ENCODE data around the gene PPP1R9B. TPM values are rescaled to one million over a fixed set of nuclear protein-coding genes. Genes with fewer than 3 reads are reported as not detected.

Gene PPP1R9B
- polyA plus RNA-seq, 1 donor (not counting 4 experiments of a cell fraction or from before 2014, with no cell fraction given): 16.1 TPM

DNA sequence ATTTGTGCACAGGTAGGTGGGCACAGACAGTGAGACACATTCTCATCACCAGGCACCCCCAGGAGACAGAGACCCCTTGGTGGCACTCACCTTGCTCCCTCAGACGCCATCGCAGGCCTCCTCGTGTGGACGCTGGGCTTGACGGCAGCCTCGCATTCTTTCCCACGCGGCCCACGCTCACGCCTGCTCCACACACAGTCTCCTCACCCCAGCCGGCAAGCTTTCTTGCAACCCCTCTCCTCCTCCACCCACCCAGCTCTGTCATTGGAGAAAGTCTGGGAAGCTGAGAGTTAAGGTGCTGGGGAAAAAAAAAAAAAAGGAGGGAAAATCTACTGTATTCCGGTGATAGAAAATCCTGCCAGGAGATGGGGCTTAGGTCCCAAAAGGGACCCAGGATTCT, 30.1 kb upstream of the PPP1R9B start:
- H3K4me1 ChIP-seq (ENCODE audit: control insufficient read depth, extremely low read depth, insufficient read depth, low read length): peaks cover 48% of the 10 kb centered on the region
- dilution Hi-C loops (cut with MboI; ENCODE audit: extremely low pct_ligation_motif_present, low sequenced_read_pairs): no loop called here

DNA sequence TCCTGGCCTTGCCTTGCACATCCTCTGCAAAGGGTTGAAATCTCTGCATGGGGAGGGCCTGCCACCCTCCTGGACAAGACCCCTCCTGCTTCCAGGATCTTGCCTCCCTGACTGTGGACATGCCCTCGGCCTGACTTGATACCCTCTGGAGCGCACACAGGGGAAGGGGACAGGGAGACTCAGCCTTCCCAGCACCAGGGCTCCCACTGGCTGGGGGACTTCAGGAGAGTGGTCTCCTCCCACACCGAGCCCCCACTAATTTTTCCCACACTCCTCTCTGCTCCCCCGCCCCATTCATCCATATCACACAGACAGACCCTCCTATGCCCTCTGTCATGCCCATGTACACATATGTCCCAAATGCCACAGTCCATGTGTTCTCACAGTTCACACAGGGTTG, 29.6 kb upstream of the PPP1R9B start:
- H3K27ac ChIP-seq (ENCODE audit: control insufficient read depth, insufficient read depth, low read length): no peak overlapping the region
- no peaks in the 10 kb centered on the region for H4K20me1 ChIP-seq (ENCODE audit: control insufficient read depth, extremely low read depth, insufficient read depth, low read length)

More for the DNA sequence above, 30.1 kb upstream of the PPP1R9B start:
- Histone ChIP-seq H3K36me3 (ENCODE audit: control insufficient read depth in 2 of 2, extremely low read depth in 1 of 2, insufficient read depth in 2 of 2, low read length in 2 of 2) (no peaks in the 10 kb centered on the region), H3K27ac (ENCODE audit: control insufficient read depth, insufficient read depth, low read length) (no peak overlapping the region), H3K9me1 (ENCODE audit: control insufficient read depth, extremely low read depth, insufficient read depth, low read length) (no peaks in the 10 kb centered on the region), H3K79me2 (ENCODE audit: control insufficient read depth, insufficient read depth, low read length) (no peaks in the 10 kb centered on the region), H3K9ac (ENCODE audit: control insufficient read depth, extremely low read depth, insufficient read depth, low read length) (no peak overlapping the region), H3K9me3 (ENCODE audit: control insufficient read depth, low read depth, low read length) (no peaks in the 10 kb centered on the region), H3K27me3 (ENCODE audit: control insufficient read depth, extremely low read depth, insufficient read depth, low read length) (no peaks in the 10 kb centered on the region), H3K4me3 (ENCODE audit: control insufficient read depth in 2 of 3, extremely low read depth in 1 of 3, insufficient read depth in 2 of 3, low read depth in 1 of 3, low read length in 3 of 3) (no peak overlapping the region), H2AFZ (ENCODE audit: control insufficient read depth, low read length) (no peak overlapping the region), H4K20me1 (ENCODE audit: control insufficient read depth, extremely low read depth, insufficient read depth, low read length) (no peaks in the 10 kb centered on the region), H3K4me2 (ENCODE audit: control insufficient read depth, extremely low read depth, insufficient read depth, low read depth, low read length) (no peak overlapping the region)
- FAIRE-seq (no peak), DNase-seq (ENCODE audit: low read depth, low spot score) (no peak)
- TF ChIP-seq, protein P1, sequence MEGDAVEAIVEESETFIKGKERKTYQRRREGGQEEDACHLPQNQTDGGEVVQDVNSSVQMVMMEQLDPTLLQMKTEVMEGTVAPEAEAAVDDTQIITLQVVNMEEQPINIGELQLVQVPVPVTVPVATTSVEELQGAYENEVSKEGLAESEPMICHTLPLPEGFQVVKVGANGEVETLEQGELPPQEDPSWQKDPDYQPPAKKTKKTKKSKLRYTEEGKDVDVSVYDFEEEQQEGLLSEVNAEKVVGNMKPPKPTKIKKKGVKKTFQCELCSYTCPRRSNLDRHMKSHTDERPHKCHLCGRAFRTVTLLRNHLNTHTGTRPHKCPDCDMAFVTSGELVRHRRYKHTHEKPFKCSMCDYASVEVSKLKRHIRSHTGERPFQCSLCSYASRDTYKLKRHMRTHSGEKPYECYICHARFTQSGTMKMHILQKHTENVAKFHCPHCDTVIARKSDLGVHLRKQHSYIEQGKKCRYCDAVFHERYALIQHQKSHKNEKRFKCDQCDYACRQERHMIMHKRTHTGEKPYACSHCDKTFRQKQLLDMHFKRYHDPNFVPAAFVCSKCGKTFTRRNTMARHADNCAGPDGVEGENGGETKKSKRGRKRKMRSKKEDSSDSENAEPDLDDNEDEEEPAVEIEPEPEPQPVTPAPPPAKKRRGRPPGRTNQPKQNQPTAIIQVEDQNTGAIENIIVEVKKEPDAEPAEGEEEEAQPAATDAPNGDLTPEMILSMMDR (optimal IDR thresholded peaks at IDR 0.05 in 1 of 3, IDR thresholded peaks at IDR 0.05 in 1 of 3, conservative IDR thresholded peaks at IDR 0.05 in 1 of 3; ENCODE audit: extremely low read depth in 1 of 3, insufficient read depth in 2 of 3, low read length in 3 of 3): no peak
- no peak for TF ChIP-seq EZH2 (IDR thresholded peaks at IDR 0.05; ENCODE audit: low read length)

More for the DNA sequence above, 29.6 kb upstream of the PPP1R9B start:
- Histone ChIP-seq H3K4me2 (ENCODE audit: control insufficient read depth, extremely low read depth, insufficient read depth, low read depth, low read length) (no peak overlapping the region), H3K9me1 (ENCODE audit: control insufficient read depth, extremely low read depth, insufficient read depth, low read length) (no peaks in the 10 kb centered on the region), H3K36me3 (ENCODE audit: control insufficient read depth in 2 of 2, extremely low read depth in 1 of 2, insufficient read depth in 2 of 2, low read length in 2 of 2) (no peaks in the 10 kb centered on the region), H2AFZ (ENCODE audit: control insufficient read depth, low read length) (no peak overlapping the region), H3K4me3 (ENCODE audit: control insufficient read depth in 2 of 3, extremely low read depth in 1 of 3, insufficient read depth in 2 of 3, low read depth in 1 of 3, low read length in 3 of 3) (no peak overlapping the region), H3K27me3 (ENCODE audit: control insufficient read depth, extremely low read depth, insufficient read depth, low read length) (no peaks in the 10 kb centered on the region), H3K9ac (ENCODE audit: control insufficient read depth, extremely low read depth, insufficient read depth, low read length) (no peak overlapping the region), H3K9me3 (ENCODE audit: control insufficient read depth, low read depth, low read length) (no peaks in the 10 kb centered on the region), H3K4me1 (ENCODE audit: control insufficient read depth, extremely low read depth, insufficient read depth, low read length) (peaks cover 48% of the 10 kb centered on the region), H3K79me2 (ENCODE audit: control insufficient read depth, insufficient read depth, low read length) (no peaks in the 10 kb centered on the region)
- DNase-seq (ENCODE audit: low read depth, low spot score) (no peak), FAIRE-seq (no peak)
- TF ChIP-seq EZH2 (IDR thresholded peaks at IDR 0.05; ENCODE audit: low read length): no peak
- TF ChIP-seq, protein P1 (optimal IDR thresholded peaks at IDR 0.05 in 1 of 3, IDR thresholded peaks at IDR 0.05 in 1 of 3, conservative IDR thresholded peaks at IDR 0.05 in 1 of 3; ENCODE audit: extremely low read depth in 1 of 3, insufficient read depth in 2 of 3, low read length in 3 of 3): no peak
- dilution Hi-C loops (cut with MboI; ENCODE audit: extremely low pct_ligation_motif_present, low sequenced_read_pairs): no loop called here
